Parathyroid adenoma (tissue), 2 donors: ENCODE data around the gene MESD.
"Not testable (repeated sequence)": the region's sequence is repeated elsewhere in the genome, so short reads cannot be mapped to it uniquely, and the experiment has no call there.

ENCODE experiments used
- H2AFZ ChIP-seq: fragments of 300-600 bp; sonication (generic); one replicate; pipeline ENCODE4 v1.7.0; 2017; ENCODE audit warnings: antibody characterized with exemption, mild to moderate bottlenecking
- H3K27ac ChIP-seq: fragments of 300-600 bp; sonication (generic); one replicate; pipeline ENCODE4 v1.7.0; 2017
- H3K27me3 ChIP-seq: fragments of 300-600 bp; sonication (generic); one replicate; pipeline ENCODE4 v1.7.0; 2017; ENCODE audit warnings: low read length; ENCODE audit not compliant: control insufficient read depth, insufficient read depth
- H3K36me3 ChIP-seq: fragments of 300-600 bp; sonication (generic); one replicate; pipeline ENCODE4 v1.7.0; 2017; ENCODE audit warnings: low read length; ENCODE audit not compliant: control insufficient read depth, insufficient read depth
- H3K4me1 ChIP-seq: fragments of 300-600 bp; sonication (generic); one replicate; pipeline ENCODE4 v1.7.0; 2017; ENCODE audit warnings: control low read depth
- H3K4me2 ChIP-seq: fragments of 300-600 bp; sonication (generic); one replicate; pipeline ENCODE4 v1.7.0; 2017; ENCODE audit warnings: low read length
- H3K4me3 ChIP-seq: fragments of 300-600 bp; sonication (generic); one replicate; pipeline ENCODE4 v1.7.0; 2017; ENCODE audit warnings: low read depth, low read length
- H3K79me2 ChIP-seq: fragments of 300-600 bp; sonication (generic); one replicate; pipeline ENCODE4 v1.7.0; 2017; ENCODE audit warnings: control low read depth
- H3K9ac ChIP-seq: fragments of 300-600 bp; sonication (generic); one replicate; pipeline ENCODE4 v1.7.0; 2017; ENCODE audit warnings: mild to moderate bottlenecking
- H3K9me3 ChIP-seq: fragments of 300-600 bp; sonication (generic); one replicate; pipeline ENCODE4 v1.7.0; 2017; ENCODE audit warnings: low read length; ENCODE audit not compliant: control insufficient read depth
- CTCF ChIP-seq: fragments of 300-600 bp; sonication (generic); IDR thresholded peaks from one replicate; pipeline ENCODE4 v1.7.0; 2017; ENCODE audit warnings: antibody characterized with exemption, mild to moderate bottlenecking
- donor health status: primary hyperparathyroidism.

The MESD gene

DNA sequence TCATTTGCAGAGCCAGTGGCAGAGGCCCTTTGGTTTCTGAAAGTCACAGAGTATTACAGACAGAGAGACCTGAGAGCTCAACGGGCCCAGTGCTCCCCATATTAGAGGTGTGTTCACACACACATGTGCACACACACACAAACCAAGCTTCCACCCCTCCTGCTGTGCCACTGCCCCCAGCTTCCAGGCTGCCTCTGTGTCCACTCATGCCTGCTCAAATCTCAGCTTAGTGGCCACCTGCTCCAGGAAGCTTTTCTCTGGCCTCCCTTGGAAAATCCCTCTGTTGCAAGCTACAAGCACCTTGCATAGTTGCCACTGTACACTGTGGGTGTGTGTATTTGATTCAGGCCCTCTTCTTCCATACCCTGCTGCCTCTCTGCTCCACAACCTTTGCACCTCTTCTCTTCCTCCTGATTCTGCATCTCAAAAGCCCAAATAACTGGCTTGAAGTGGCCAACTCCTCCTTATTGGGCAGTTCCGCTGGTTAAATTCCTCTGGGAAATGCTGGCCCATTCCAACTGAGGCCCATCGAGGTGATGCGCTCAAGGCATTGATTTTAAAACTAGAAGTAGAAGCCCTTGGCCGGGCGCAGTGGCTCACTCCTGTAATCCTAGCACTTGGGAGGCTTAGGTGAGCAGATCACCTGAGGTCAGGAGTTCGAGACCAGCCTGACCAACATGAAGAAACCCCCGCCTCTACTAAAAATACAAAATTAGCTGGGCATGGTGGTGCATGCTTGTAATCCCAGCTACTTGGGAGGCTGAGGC lies 23.0 kb downstream of the MESD start:
- no peaks in the 10 kb centered on the region for H3K4me1 ChIP-seq
- H3K4me2 ChIP-seq: no peak overlapping the region
- TF ChIP-seq CTCF: no peak
- H3K36me3 ChIP-seq: no peaks in the 10 kb centered on the region
- H3K9me3 ChIP-seq: no peaks in the 10 kb centered on the region
- no peak overlapping the region for H3K27ac ChIP-seq
- H3K4me3 ChIP-seq: no peak overlapping the region
- H3K27me3 ChIP-seq: no peaks in the 10 kb centered on the region
- peaks cover 2% of the 10 kb centered on the region for H3K79me2 ChIP-seq
- H3K9ac ChIP-seq: no peak overlapping the region
- no peak overlapping the region for H2AFZ ChIP-seq

DNA sequence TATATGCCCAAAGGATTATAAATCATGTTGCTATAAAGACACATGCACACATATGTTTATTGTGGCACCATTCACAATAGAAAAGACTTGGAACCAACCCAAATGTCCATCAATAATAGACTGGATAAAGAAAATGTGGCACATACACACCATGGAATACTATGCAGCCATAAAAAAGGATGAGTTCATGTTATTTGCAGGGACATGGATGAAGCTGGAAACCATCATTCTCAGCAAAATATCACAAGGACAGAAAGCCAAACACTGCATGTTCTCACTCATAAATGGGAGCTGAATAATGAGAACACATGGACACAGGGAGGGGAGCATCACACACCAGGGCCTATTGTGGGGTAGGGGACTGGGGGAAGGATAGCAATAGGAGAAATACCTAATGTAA lies 24.2 kb downstream of the MESD start:
- H3K27me3 ChIP-seq, H2AFZ ChIP-seq, H3K9me3 ChIP-seq, H3K79me2 ChIP-seq, H3K4me3 ChIP-seq, H3K4me1 ChIP-seq, H3K9ac ChIP-seq, H3K27ac ChIP-seq, H3K4me2 ChIP-seq, H3K36me3 ChIP-seq: not testable (repeated sequence)

DNA sequence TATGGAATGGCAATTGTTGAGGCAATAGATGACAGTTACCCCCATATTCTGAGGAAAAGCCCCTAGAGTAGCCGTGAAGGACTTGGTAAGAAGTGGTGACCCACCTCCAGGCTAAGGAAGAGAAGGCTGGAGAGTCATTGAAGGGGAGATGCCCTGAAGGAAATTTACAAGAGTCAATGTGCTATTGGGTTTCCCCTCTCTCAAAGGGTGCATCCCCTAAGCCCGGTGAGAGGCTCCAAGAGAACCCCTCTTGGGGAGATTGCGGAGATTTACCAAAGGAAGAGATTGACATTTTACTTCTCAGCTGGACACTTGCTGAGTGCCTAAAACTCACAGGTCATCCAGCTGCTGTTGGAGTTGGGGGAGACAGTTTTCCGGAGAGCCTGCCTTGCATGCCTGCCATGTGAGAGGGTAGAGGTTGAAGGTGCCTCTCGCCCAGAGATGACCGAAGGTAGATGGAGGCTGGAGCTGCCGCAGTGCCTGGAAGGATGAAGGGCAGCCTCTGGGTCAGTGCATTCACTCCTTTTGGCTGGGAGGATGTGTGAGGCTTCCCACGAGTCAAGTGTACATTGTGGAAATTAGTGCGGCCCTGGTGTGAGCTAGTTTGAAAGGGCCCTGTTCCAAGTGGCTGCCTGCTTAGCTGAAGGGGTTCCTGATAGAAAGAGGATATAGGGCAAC lies 30.7 kb downstream of the MESD start:
- no peaks in the 10 kb centered on the region for H3K9me3 ChIP-seq
- no peak overlapping the region for H2AFZ ChIP-seq
- H3K9ac ChIP-seq: no peak overlapping the region
- no peaks in the 10 kb centered on the region for H3K79me2 ChIP-seq
- H3K4me3 ChIP-seq: no peak overlapping the region
- no peak overlapping the region for H3K27ac ChIP-seq
- H3K27me3 ChIP-seq: no peaks in the 10 kb centered on the region
- no peak for TF ChIP-seq CTCF
- no peak overlapping the region for H3K4me2 ChIP-seq
- no peaks in the 10 kb centered on the region for H3K4me1 ChIP-seq
- no peaks in the 10 kb centered on the region for H3K36me3 ChIP-seq

DNA sequence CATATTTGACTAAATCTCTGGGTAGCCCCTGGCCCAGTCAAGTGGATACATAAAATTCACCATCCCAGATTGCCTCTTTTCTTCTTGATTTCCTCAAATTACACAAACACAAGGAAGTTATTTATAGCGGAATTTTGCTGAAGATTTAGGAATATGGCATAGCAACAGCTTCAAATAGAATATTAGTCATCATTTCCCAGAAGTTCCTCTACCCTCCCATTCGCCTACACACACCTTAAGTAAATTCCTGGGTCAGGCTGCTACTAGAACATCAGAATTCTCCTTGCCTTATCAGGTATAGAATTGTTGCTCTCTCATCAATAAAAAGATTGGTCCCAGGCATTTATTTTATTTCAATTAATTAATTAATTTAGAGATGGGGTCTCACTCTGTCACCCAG lies 31.6 kb downstream of the MESD start:
- no peak for TF ChIP-seq CTCF
- Histone ChIP-seq H3K9ac (no peak overlapping the region), H3K36me3 (no peaks in the 10 kb centered on the region), H3K9me3 (no peaks in the 10 kb centered on the region), H2AFZ (no peak overlapping the region), H3K27ac (no peak overlapping the region), H3K79me2 (no peaks in the 10 kb centered on the region), H3K4me1 (no peaks in the 10 kb centered on the region), H3K27me3 (no peaks in the 10 kb centered on the region), H3K4me3 (no peak overlapping the region), H3K4me2 (no peak overlapping the region)

DNA sequence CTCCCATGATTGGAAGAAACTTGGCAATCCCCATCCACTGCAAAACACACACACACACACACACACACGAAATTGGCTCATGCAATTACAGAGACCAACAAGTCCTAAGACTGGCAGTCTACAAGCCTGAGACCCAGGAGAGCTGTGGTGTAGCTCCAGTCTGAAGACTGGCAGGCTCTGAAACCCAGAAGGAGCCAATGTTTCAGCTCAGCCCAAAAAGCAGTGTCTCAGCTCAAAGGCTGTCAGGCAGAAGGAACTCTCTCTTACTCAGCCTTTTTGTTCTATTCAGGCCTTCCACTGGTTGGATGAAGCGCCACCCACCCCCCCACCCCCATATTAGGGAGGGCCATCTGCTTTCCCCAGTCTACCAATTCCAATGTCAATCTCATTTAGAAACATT lies 32.1 kb downstream of the MESD start:
- H3K9me3 ChIP-seq: no peaks in the 10 kb centered on the region
- H3K4me1 ChIP-seq: no peaks in the 10 kb centered on the region
- H3K9ac ChIP-seq: no peak overlapping the region
- H3K36me3 ChIP-seq: no peaks in the 10 kb centered on the region
- H3K27ac ChIP-seq: no peak overlapping the region
- TF ChIP-seq CTCF: no peak
- no peak overlapping the region for H3K4me3 ChIP-seq
- H2AFZ ChIP-seq: no peak overlapping the region
- H3K79me2 ChIP-seq: no peaks in the 10 kb centered on the region
- no peak overlapping the region for H3K4me2 ChIP-seq
- H3K27me3 ChIP-seq: no peaks in the 10 kb centered on the region

- H3K4me3 ChIP-seq, H3K9me3 ChIP-seq, H3K4me1 ChIP-seq, H3K9ac ChIP-seq, H2AFZ ChIP-seq, H3K27ac ChIP-seq, H3K27me3 ChIP-seq, H3K4me2 ChIP-seq, H3K79me2 ChIP-seq, H3K36me3 ChIP-seq: not testable (repeated sequence)
Measured at GRCh38 chr15:80955571-80956452, 33.8 kb downstream of the MESD start.
